GM23338 (cell line): ENCODE data around the gene BICD2. TPM values are rescaled to one million over a fixed set of nuclear protein-coding genes. Genes with fewer than 3 reads are reported as not detected.

Source experiments
- ATAC-seq: fragments of 200-7000 bp; cut with Tn5 transposase; 3 replicates; pipeline ENCODE4 v1.9.1; 2020
- DNase-seq: peaks from one replicate; pipeline ENCODE4 v3.0.0-alpha.2; 2015; ENCODE audit warnings: low spot score
- H2AFZ ChIP-seq: fragments of 200-600 bp; sonication (generic); 2 replicates; pipeline ENCODE4 v1.8.0; 2016; ENCODE audit warnings: antibody characterized with exemption, mild to moderate bottlenecking, moderate library complexity
- H3F3A ChIP-seq: fragments of 200-600 bp; sonication (generic); replicated peaks from 2 replicates; pipeline ENCODE4 v1.8.0; 2017; ENCODE audit warnings: antibody characterized with exemption, mixed run types, low read depth
- H3K27ac ChIP-seq: fragments of 200-600 bp; sonication (generic); 2 replicates; pipeline ENCODE4 v1.6.1; 2016; ENCODE audit warnings: low read depth
- H3K27me3 ChIP-seq: fragments of 200-600 bp; sonication (generic); 2 replicates; pipeline ENCODE4 v1.8.0; 2016; ENCODE audit warnings: mild to moderate bottlenecking, mixed run types, moderate library complexity; ENCODE audit not compliant: insufficient read depth
- H3K36me3 ChIP-seq: fragments of 200-600 bp; sonication (generic); 2 replicates; pipeline ENCODE4 v1.8.0; 2016; ENCODE audit warnings: mild to moderate bottlenecking; ENCODE audit not compliant: insufficient read depth
- H3K4me1 ChIP-seq: fragments of 200-600 bp; sonication (generic); 2 replicates; pipeline ENCODE4 v1.8.0; 2016; ENCODE audit warnings: mild to moderate bottlenecking, moderate library complexity; ENCODE audit not compliant: insufficient read depth
- H3K4me2 ChIP-seq: fragments of 200-600 bp; sonication (generic); 2 replicates; pipeline ENCODE4 v1.7.1; 2017; ENCODE audit warnings: mixed run types
- H3K4me3 ChIP-seq: fragments of 200-600 bp; sonication (generic); 2 replicates; pipeline ENCODE4 v1.6.1; 2016; ENCODE audit warnings: mixed run types
- H3K79me2 ChIP-seq: fragments of 200-600 bp; sonication (generic); replicated peaks from 2 replicates; pipeline ENCODE4 v1.8.0; 2017; ENCODE audit warnings: mild to moderate bottlenecking; ENCODE audit not compliant: insufficient read depth
- H3K9me2 ChIP-seq: fragments of 200-600 bp; sonication (generic); 2 replicates; pipeline ENCODE4 v1.8.0; 2017; ENCODE audit not compliant: insufficient read depth
- H4K20me1 ChIP-seq: fragments of 200-600 bp; sonication (generic); replicated peaks from 2 replicates; pipeline ENCODE4 v1.8.0; 2017; ENCODE audit warnings: mild to moderate bottlenecking; ENCODE audit not compliant: insufficient read depth
- H3K27ac Mint-ChIP-seq: 2 replicates; pipeline ENCODE4 v1.8.0; 2020; ENCODE audit warnings: inconsistent platforms, mild to moderate bottlenecking, moderate library complexity, mixed read lengths
- H3K27me3 Mint-ChIP-seq: 3 replicates; pipeline ENCODE4 v1.8.0; 2022; ENCODE audit warnings: low read depth, mild to moderate bottlenecking, moderate library complexity, mixed read lengths, inconsistent platforms; ENCODE audit not compliant: insufficient read depth, poor library complexity
- H3K36me3 Mint-ChIP-seq: 3 replicates; pipeline ENCODE4 v1.8.0; 2021; ENCODE audit warnings: low read depth, mild to moderate bottlenecking, inconsistent platforms, moderate library complexity, mixed read lengths
- H3K4me1 Mint-ChIP-seq: 3 replicates; pipeline ENCODE4 v1.8.0; 2020; ENCODE audit warnings: mild to moderate bottlenecking, inconsistent platforms, mixed read lengths
- H3K4me3 Mint-ChIP-seq: 3 replicates; pipeline ENCODE4 v1.8.0; 2021; ENCODE audit warnings: moderate library complexity, mild to moderate bottlenecking, inconsistent platforms, mixed read lengths
- H3K9me3 Mint-ChIP-seq: 3 replicates; pipeline ENCODE4 v1.8.0; 2020; ENCODE audit warnings: moderate library complexity, mild to moderate bottlenecking, inconsistent platforms, mixed read lengths
- CREB1 ChIP-seq: fragments of 250-450 bp; sonication (Bioruptor Pico); IDR thresholded peaks from 2 replicates; pipeline ENCODE4 v1.5.0; 2020; ENCODE audit warnings: low read depth, mild to moderate bottlenecking, moderate library complexity
- ETS1 ChIP-seq: IDR thresholded peaks from 2 replicates; pipeline ENCODE4 v1.6.1; 2016; ENCODE audit warnings: antibody characterized with exemption
- EZH2 ChIP-seq: fragments of 200-600 bp; sonication (generic); IDR thresholded peaks from one replicate; pipeline ENCODE4 v1.8.0; 2017; ENCODE audit warnings: antibody characterized with exemption, mild to moderate bottlenecking, low read depth; ENCODE audit not compliant: unreplicated experiment
- EZH2phosphoT487 ChIP-seq: fragments of 200-600 bp; sonication (generic); IDR thresholded peaks from one replicate; pipeline ENCODE4 v1.8.1; 2018; ENCODE audit warnings: antibody characterized with exemption; ENCODE audit not compliant: unreplicated experiment
- JUNB ChIP-seq: IDR thresholded peaks from one replicate; pipeline ENCODE4 v1.6.1; 2016; ENCODE audit warnings: antibody characterized with exemption; ENCODE audit not compliant: unreplicated experiment
- NANOG ChIP-seq: IDR thresholded peaks from 2 replicates; pipeline ENCODE4 v1.6.1; 2016; ENCODE audit warnings: antibody characterized with exemption, borderline replicate concordance
- POLR2AphosphoS5 ChIP-seq: IDR thresholded peaks from 2 replicates; pipeline ENCODE4 v1.6.1; 2016; ENCODE audit warnings: antibody characterized with exemption, low read depth
- REST ChIP-seq: IDR thresholded peaks from one replicate; pipeline ENCODE4 v1.6.1; 2018; ENCODE audit warnings: antibody characterized with exemption; ENCODE audit not compliant: unreplicated experiment
- STAT1 ChIP-seq: IDR thresholded peaks from one replicate; pipeline ENCODE4 v1.6.1; 2016; ENCODE audit warnings: antibody characterized with exemption; ENCODE audit not compliant: unreplicated experiment
- ZNF114 ChIP-seq: fragments of 250-450 bp; sonication (Bioruptor Pico); IDR thresholded peaks from 2 replicates; pipeline ENCODE4 v1.5.0; 2020; ENCODE audit warnings: mild to moderate bottlenecking, moderate library complexity
- ZNF331 ChIP-seq: fragments of 250-450 bp; sonication (Bioruptor Pico); IDR thresholded peaks from 2 replicates; pipeline ENCODE4 v1.5.0; 2020; ENCODE audit warnings: low read depth, mild to moderate bottlenecking, moderate library complexity
- ZNF462 ChIP-seq: fragments of 250-450 bp; sonication (Bioruptor Pico); IDR thresholded peaks from 2 replicates; pipeline ENCODE4 v1.5.0; 2020; ENCODE audit warnings: mild to moderate bottlenecking, moderate library complexity
- polyA plus RNA-seq: library from polyadenylated mRNA; unstranded; fragments of >200 nt; fragmentation: Nextera tagmentation; extraction: Ambion mirVana; gene quantifications from 2 replicates; pipeline ENCODE4 v1.2.1, GENCODE V29; 2016
- total RNA-seq: library from RNA; depleted of rRNA; stranded (reverse); fragments of >200 nt; shearing (Covaris generic); gene quantifications from 2 replicates; pipeline ENCODE4 v1.2.3, GENCODE V29; 2014
- TF ChIP-seq, protein P1 (sequence below), 2 experiments: fragments of 200-600 bp in 1 of 2; sonication (generic) in 1 of 2; conservative IDR thresholded peaks; 2 replicates each; pipeline versions ENCODE4 v1.5.1 to v1.6.1; 2016 to 2017; ENCODE audit warnings: antibody characterized with exemption in 2 of 2, low read depth in 2 of 2, mild to moderate bottlenecking in 2 of 2, moderate library complexity in 1 of 2

BICD2 gene
- total and polyA plus RNA-seq, 2 experiments from 2014 or later, result 8.7 to 34.3 TPM

DNA sequence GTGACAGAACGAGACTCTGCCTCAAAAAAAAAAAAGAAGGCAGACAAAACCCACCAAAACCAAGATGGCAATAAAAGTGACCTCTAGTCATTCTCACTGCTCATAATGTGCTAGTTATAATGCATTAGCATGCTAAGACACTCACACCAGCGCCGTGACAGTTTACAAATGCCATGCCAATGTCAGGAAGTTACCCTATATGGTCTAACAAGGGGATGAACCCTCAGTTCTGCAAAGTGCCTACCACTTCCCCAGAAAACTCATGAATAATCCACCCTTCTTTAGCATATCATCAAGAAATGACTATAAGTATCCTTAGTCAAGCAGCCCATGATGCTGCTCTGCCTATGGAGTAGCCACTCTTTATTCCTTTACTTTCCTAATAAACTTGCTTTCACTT lies 4.7 kb upstream of the BICD2 start:
- Mint-ChIP-seq H3K27ac (no peak overlapping the region), H3K27me3 (peaks cover 11% of the 10 kb centered on the region)

More for the DNA sequence above, 4.7 kb upstream of the BICD2 start:
- Histone ChIP-seq H3K36me3 (no peaks in the 10 kb centered on the region), H4K20me1 (no peaks in the 10 kb centered on the region), H3K79me2 (0 out of 2 replicates have a peak, but pooled peaks cover 2% of the 10 kb centered on the region), H3K4me1 (peaks cover 8% of the 10 kb centered on the region; the same call in 1 of the 2 replicates), H3K4me2 (no peak overlapping the region), H3K27ac (no peak overlapping the region), H2AFZ (no peak overlapping the region), H3K9me2 (0 out of 2 replicates have a peak, but pooled peaks cover 3% of the 10 kb centered on the region), H3F3A (peaks cover 4% of the 10 kb centered on the region; the same call in 1 of the 2 replicates), H3K4me3 (no peak overlapping the region), H3K27me3 (no peaks in the 10 kb centered on the region)
- DNase-seq (no peak), ATAC-seq (no peak)
- no peaks in the 10 kb centered on the region; the same call in 2 of the 3 replicates for H3K36me3 Mint-ChIP-seq
- TF ChIP-seq EZH2, result no peak
- no peak for TF ChIP-seq CREB1
- no peak for TF ChIP-seq JUNB
- TF ChIP-seq ZNF462, result no peak
- TF ChIP-seq ZNF114 (CRISPR knock-in tag), result no peak
- no peak for TF ChIP-seq ZNF331 (CRISPR knock-in tag)
- TF ChIP-seq REST, result no peak
- TF ChIP-seq NANOG, result no peak
- TF ChIP-seq, protein P1, sequence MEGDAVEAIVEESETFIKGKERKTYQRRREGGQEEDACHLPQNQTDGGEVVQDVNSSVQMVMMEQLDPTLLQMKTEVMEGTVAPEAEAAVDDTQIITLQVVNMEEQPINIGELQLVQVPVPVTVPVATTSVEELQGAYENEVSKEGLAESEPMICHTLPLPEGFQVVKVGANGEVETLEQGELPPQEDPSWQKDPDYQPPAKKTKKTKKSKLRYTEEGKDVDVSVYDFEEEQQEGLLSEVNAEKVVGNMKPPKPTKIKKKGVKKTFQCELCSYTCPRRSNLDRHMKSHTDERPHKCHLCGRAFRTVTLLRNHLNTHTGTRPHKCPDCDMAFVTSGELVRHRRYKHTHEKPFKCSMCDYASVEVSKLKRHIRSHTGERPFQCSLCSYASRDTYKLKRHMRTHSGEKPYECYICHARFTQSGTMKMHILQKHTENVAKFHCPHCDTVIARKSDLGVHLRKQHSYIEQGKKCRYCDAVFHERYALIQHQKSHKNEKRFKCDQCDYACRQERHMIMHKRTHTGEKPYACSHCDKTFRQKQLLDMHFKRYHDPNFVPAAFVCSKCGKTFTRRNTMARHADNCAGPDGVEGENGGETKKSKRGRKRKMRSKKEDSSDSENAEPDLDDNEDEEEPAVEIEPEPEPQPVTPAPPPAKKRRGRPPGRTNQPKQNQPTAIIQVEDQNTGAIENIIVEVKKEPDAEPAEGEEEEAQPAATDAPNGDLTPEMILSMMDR (conservative IDR thresholded peaks at IDR 0.05; ENCODE audit: low read depth in 2 of 2), result no peak
- no peak for TF ChIP-seq ETS1
- TF ChIP-seq EZH2phosphoT487, result no peak
- no peak for TF ChIP-seq POLR2AphosphoS5
- TF ChIP-seq STAT1, result no peak
- H3K4me1 Mint-ChIP-seq, result peaks cover 20% of the 10 kb centered on the region
- H3K4me3 Mint-ChIP-seq, result no peak overlapping the region
- H3K9me3 Mint-ChIP-seq, result no peaks in the 10 kb centered on the region
